Dendritic cell treated with granulocyte-macrophage colony-stimulating factor and Interleukin-4, amounts not matched to agents 40 ng/mL and 50 ng/mL, for 4 days (primary cell): Measurements from ENCODE around the gene ZNF708.
"Not testable (repeated sequence)": the region's sequence is repeated elsewhere in the genome, so short reads cannot be mapped to it uniquely, and the experiment has no call there.

Experiments used
- H3K27ac Mint-ChIP-seq: one replicate; pipeline ENCODE4 v1.8.0; 2022; ENCODE audit warnings: mild to moderate bottlenecking, mixed read lengths
- H3K27me3 Mint-ChIP-seq: one replicate; pipeline ENCODE4 v1.8.0; 2022; ENCODE audit warnings: mild to moderate bottlenecking, mixed read lengths
- H3K36me3 Mint-ChIP-seq: one replicate; pipeline ENCODE4 v1.8.0; 2022; ENCODE audit warnings: low read depth, mixed read lengths
- H3K4me1 Mint-ChIP-seq: one replicate; pipeline ENCODE4 v1.8.0; 2022; ENCODE audit warnings: low read depth, mixed read lengths
- H3K4me3 Mint-ChIP-seq: one replicate; pipeline ENCODE4 v1.8.0; 2022; ENCODE audit warnings: mild to moderate bottlenecking, moderate library complexity, mixed read lengths
- H3K9me3 Mint-ChIP-seq: one replicate; pipeline ENCODE4 v1.8.0; 2022; ENCODE audit warnings: mixed read lengths
- intact Hi-C: fragments of 100-400 bp; cut with micrococcal nuclease; formaldehyde crosslinking; loops from one replicate; pipeline ENCODE4 v1.15.0; 2022

ZNF708 gene

DNA sequence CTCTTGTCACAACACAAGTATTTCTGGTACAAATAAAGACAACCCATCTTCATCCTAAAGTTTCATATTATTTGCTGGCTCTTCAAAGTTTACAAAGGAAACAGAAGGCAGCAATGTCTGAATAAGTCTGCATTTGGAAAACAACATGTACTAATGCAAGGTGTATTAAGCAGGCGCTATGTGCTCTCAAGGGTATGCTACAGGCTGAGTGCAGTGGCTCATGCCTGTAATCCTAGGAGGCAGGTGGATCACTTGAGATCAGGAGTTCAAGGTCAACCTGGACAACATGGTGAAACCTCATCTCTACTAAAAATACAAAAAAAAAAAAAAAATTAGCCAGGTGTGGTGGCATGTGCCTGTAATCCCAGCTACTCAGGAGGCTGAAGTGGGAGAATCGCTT, 16.4 kb downstream of the ZNF708 start:
- H3K4me3 Mint-ChIP-seq, result not testable (repeated sequence)

GRCh38 chr19:21308773-21309172, 20.4 kb downstream of the ZNF708 start:
- intact Hi-C loops, result no loop called here
- peaks cover 95% of the 10 kb centered on the region for H3K36me3 Mint-ChIP-seq
- peaks cover 11% of the 10 kb centered on the region for H3K4me1 Mint-ChIP-seq
- H3K27ac Mint-ChIP-seq, result peak overlapping the region; percentile 32
- H3K9me3 Mint-ChIP-seq, result peaks cover 10% of the 10 kb centered on the region
- no peaks in the 10 kb centered on the region for H3K27me3 Mint-ChIP-seq
- peak overlapping the region; percentile 31 for H3K4me3 Mint-ChIP-seq

More for the DNA sequence above, 16.4 kb downstream of the ZNF708 start:
- Mint-ChIP-seq H3K9me3 (peaks cover 16% of the 10 kb centered on the region), H3K4me1 (peaks cover 26% of the 10 kb centered on the region), H3K36me3 (peaks cover 85% of the 10 kb centered on the region)
- H3K27me3 Mint-ChIP-seq, intact Hi-C loops, H3K27ac Mint-ChIP-seq: not testable (repeated sequence)

DNA sequence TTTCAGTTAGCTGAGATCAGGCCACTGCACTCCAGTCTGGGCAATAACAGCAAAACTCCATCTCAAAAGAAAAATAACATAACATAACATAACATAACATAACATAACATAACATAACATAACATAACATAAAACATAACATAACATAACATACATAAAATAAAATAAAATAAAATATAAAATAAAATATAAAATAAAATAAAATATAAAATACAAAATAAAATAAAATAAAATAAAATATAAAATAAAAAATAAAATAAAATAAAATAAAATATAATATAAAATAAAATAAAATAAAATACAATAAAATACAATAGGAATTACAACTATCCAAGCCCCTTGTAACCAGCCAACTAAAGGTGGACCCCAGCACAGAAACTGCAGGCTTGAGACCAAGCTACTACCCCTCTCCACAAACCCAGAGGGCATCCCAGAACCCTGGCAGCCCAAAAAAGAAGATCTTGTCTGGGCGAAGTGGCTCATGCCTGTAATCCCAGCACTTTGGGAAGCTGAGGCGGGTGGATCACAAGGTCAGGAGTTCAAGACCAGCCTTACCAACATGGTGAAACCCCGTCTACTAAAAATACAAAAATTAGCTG, 22.2 kb downstream of the ZNF708 start:
- H3K27me3 Mint-ChIP-seq, intact Hi-C loops, H3K27ac Mint-ChIP-seq, H3K4me3 Mint-ChIP-seq: not testable (repeated sequence)
- peaks cover 10% of the 10 kb centered on the region for H3K9me3 Mint-ChIP-seq
- peaks cover 92% of the 10 kb centered on the region for H3K36me3 Mint-ChIP-seq
- H3K4me1 Mint-ChIP-seq, result peaks cover 11% of the 10 kb centered on the region

DNA sequence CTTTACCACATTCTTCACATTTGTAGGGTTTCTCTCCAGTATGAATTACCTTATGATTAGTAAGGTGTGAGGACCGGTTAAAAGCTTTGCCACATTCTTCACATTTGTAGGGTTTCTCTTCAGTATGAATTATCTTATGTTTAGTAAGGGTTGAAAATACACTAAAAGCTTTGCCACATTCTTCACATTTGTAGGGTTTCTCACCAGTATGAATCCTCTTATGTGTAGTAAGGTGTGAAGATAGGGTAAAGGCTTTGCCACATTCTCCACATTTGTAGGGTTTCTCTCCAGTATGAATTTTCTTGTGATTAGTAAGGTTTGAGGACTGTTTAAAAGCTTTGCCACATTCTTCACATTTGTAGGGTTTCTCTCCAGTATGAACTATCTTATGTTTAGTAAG, 35.4 kb downstream of the ZNF708 start:
- H3K27ac Mint-ChIP-seq, H3K27me3 Mint-ChIP-seq, H3K4me3 Mint-ChIP-seq, H3K4me1 Mint-ChIP-seq, intact Hi-C loops: not testable (repeated sequence)
- Mint-ChIP-seq H3K9me3 (peaks cover 78% of the 10 kb centered on the region), H3K36me3 (peaks cover 64% of the 10 kb centered on the region)

- H3K27ac Mint-ChIP-seq, result no peak overlapping the region
- intact Hi-C loops, result no loop called here
- no peaks in the 10 kb centered on the region for H3K4me1 Mint-ChIP-seq
- H3K27me3 Mint-ChIP-seq, result no peaks in the 10 kb centered on the region
- H3K4me3 Mint-ChIP-seq, result no peak overlapping the region
- H3K36me3 Mint-ChIP-seq, result no peaks in the 10 kb centered on the region
- peaks cover 96% of the 10 kb centered on the region for H3K9me3 Mint-ChIP-seq
These were observed 59.4 kb downstream of the ZNF708 start for GRCh38 chr19:21269813-21270212.

DNA sequence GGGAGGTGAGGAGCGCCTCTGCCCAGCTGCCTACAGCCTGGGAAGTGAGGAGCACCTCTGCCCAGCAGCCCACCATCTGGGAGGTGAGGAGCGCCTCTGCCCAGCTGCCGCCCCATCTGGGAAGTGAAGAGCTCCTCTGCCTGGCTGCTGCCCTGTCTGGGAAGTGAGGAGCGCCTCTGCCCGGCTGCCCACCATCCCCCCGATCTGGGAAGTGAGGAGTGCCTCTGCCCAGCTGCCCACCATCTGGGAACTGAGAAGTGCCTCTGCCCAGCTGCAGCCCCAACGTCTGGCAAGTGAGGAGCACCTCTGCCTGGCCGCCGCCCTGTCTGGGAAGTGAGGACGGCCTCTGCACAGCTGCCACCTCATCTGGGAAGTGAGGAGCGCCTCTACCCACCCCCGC, 64.3 kb downstream of the ZNF708 start:
- H3K27me3 Mint-ChIP-seq, result no peaks in the 10 kb centered on the region
- H3K4me3 Mint-ChIP-seq, result no peak overlapping the region
- intact Hi-C loops, result no loop called here
- H3K27ac Mint-ChIP-seq, result no peak overlapping the region
- H3K36me3 Mint-ChIP-seq, result no peaks in the 10 kb centered on the region
- peaks cover 98% of the 10 kb centered on the region for H3K9me3 Mint-ChIP-seq
- H3K4me1 Mint-ChIP-seq, result no peaks in the 10 kb centered on the region

- Mint-ChIP-seq H3K27me3 (no peaks in the 10 kb centered on the region), H3K4me3 (no peak overlapping the region), H3K4me1 (no peaks in the 10 kb centered on the region), H3K36me3 (no peaks in the 10 kb centered on the region), H3K27ac (no peak overlapping the region), H3K9me3 (peaks cover 98% of the 10 kb centered on the region)
- intact Hi-C loops, result no loop called here
These were observed 64.8 kb downstream of the ZNF708 start for GRCh38 chr19:21264416-21264815.

DNA sequence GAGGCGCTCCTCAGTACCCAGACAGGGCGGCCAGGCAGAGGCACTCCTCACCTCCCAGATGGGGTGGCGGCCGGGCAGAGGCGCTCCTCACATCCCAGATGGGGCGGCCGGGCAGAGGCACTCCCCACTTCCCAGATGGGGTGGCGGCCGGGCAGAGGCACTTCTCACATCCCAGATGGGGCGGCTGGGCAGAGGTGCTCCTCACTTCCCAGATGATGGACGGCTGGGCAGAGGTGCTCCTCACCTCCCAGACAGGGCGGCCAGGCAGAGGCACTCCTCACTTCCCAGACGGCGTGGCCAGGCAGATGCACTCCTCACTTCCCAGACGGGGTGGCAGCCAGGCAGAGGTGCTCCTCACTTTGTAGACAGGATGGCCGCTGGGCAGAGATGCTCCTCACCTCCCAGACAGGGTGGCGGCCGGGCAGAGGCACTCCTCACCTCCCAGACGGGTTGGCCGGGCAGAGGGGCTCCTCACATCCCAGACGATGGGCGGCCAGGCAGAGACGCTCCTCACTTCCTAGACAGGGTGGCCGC, 68.3 kb downstream of the ZNF708 start:
- H3K4me3 Mint-ChIP-seq, H3K4me1 Mint-ChIP-seq, intact Hi-C loops: not testable (repeated sequence)

GRCh38 chr19:21260164-21260847, 68.9 kb downstream of the ZNF708 start:
- H3K4me3 Mint-ChIP-seq, result no peak overlapping the region
- intact Hi-C loops, result no loop called here
- no peaks in the 10 kb centered on the region for H3K4me1 Mint-ChIP-seq
- no peak overlapping the region for H3K27ac Mint-ChIP-seq
- no peaks in the 10 kb centered on the region for H3K36me3 Mint-ChIP-seq
- no peaks in the 10 kb centered on the region for H3K27me3 Mint-ChIP-seq
- H3K9me3 Mint-ChIP-seq, result peaks cover 88% of the 10 kb centered on the region

More for the DNA sequence above, 68.3 kb downstream of the ZNF708 start:
- peaks cover 88% of the 10 kb centered on the region for H3K9me3 Mint-ChIP-seq
- H3K36me3 Mint-ChIP-seq, H3K27ac Mint-ChIP-seq, H3K27me3 Mint-ChIP-seq: not testable (repeated sequence)

DNA sequence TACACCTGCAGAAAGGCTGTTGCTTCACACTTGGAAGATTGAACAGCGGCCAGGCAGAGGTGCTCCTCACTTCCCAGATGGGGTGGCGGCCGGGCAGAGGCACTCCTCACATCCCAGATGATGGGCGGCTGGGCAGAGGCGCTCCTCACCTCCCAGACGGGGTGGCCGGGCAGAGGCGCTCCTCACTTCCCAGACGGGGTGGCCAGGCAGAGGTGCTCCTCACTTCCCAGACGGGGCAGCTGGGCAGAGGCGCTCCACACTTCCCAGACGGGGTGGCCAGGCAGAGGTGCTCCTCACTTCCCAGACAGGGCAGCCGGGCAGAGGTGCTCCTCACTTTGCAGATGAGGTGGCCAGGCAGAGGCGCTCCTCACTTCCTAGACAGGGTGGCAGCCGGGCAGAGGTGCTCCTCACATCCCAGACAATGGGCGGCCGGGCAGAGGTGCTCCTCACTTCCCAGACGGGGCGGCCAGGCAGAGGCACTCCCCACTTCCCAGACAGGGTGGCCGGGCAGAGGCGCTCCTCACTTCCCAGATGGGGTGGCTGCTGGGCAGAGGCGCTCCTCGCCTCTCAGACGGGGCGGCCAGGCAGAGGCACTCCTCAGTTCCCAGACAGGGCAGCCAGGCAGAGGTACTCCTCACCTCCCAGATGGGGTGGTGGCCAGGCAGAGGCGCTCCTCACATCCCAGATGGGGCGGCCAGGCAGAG, 69.6 kb downstream of the ZNF708 start:
- intact Hi-C loops, result not testable (repeated sequence)

DNA sequence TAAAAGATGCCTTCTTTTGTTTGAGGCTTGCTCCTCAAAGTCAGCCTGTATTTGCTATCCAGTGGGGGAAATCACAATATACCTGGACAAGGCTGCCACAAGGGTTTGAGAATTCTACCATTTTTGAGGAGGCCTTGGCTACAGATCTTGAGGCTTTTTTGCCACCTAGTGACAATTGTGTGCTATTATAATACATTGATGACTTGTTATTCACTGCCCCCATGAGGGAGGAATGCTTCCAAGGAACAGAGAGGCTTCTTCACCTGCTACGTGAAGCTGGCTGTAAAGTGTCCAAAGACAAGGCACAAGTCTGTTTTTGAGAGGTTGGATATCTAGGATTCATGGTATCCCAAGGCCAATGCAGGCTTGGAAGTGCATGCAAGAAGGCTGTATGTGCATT, 72.5 kb downstream of the ZNF708 start:
- H3K4me3 Mint-ChIP-seq, result no peak overlapping the region
- intact Hi-C loops, result no loop called here
- no peak overlapping the region for H3K27ac Mint-ChIP-seq
- H3K27me3 Mint-ChIP-seq, result no peaks in the 10 kb centered on the region
- H3K36me3 Mint-ChIP-seq, result no peaks in the 10 kb centered on the region
- H3K9me3 Mint-ChIP-seq, result peaks cover 79% of the 10 kb centered on the region
- H3K4me1 Mint-ChIP-seq, result no peaks in the 10 kb centered on the region

More for the DNA sequence above, 69.6 kb downstream of the ZNF708 start:
- not testable (repeated sequence) for H3K27ac Mint-ChIP-seq, H3K36me3 Mint-ChIP-seq, H3K27me3 Mint-ChIP-seq, H3K4me1 Mint-ChIP-seq, H3K4me3 Mint-ChIP-seq
- peaks cover 88% of the 10 kb centered on the region for H3K9me3 Mint-ChIP-seq
